Dermis microvascular lymphatic vessel endothelial cell (primary cell): ENCODE results near the gene TP53BP1. TPM values are rescaled to one million over a fixed set of nuclear protein-coding genes. Genes with fewer than 3 reads are reported as not detected.

Experiments used
- DNase-seq, 2 donors: peaks; one replicate each; pipeline versions ENCODE4 v3.0.0 to v3.0.0-alpha.2; 2010; ENCODE audit warnings: low read depth in 2 of 2
- total RNA-seq: library from RNA; depleted of rRNA; stranded (reverse); fragments of >200 nt; gene quantifications from 2 replicates; pipeline ENCODE4 v1.2.1, GENCODE V29; 2014

Gene TP53BP1
- total RNA-seq, 1 donor from 2014 or later, result 42.6 TPM

GRCh38 chr15:43488790-43489189 lies 4.2 kb downstream of the TP53BP1 start:
- no peak for DNase-seq

GRCh38 chr15:43487271-43487895 lies 5.6 kb downstream of the TP53BP1 start:
- no peak for DNase-seq

GRCh38 chr15:43484455-43484854 lies 8.5 kb downstream of the TP53BP1 start:
- DNase-seq, result no peak

DNA sequence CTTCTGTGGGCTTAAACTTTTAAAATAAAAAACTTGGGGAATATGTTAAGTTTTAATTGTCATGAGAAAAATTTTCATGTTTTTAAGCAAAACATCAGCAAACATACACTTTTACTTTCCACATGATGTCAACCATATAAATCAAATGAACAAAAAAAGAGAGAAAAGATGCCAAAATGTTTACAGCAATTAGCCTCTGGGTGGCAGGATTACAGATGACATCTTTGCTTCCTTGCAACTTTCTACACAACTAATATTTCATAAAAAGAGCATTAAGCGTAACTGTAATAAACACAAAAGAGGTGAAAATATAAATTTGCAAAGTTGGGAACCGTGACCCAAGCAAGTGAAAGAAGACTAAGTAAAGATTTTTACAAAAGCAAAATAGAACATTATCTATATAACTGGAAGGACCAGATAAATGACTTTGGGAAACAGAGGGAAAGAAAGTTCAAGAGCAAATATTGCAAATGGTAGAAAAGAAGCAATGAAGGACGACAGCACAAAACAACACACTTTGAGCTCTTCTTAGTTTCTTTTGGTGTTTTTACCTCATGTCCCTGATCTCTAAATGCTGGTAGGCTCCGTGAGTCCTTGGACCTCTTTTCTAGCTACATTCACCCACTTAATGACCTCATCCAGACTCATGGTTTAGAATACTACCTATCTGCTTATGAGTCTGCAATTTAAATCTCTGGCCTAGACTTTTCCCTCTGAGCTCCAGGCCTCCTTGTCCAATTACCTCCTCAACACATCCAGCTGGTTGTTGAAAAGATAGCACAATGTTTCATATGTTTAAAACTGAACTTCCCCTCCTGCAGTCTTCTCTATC lies 9.4 kb downstream of the TP53BP1 start:
- DNase-seq, result peak in 1 of 2 donors; percentile 31

- no peak for DNase-seq
Measured at GRCh38 chr15:43473885-43474284, 19.1 kb downstream of the TP53BP1 start.

- no peak for DNase-seq
Measured at GRCh38 chr15:43471975-43472374, 21.0 kb downstream of the TP53BP1 start.

DNA sequence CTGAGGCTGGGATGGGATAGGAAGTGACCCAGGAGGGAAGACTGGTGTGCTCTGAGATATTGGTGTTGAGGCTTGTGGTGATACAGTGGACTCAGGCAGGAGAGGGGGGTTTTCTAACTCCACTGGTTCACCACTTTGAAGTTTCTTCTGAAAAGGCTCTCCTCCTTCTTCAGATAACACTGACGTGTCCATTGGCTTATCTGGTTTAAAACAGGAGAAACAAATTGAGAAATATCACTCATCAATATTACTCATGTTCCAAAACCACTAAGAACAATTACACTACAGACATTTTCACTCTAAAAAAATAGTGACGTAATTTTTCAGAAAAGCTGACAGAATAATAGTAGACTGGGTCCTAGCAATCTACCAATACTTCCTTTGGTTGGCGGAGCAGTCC lies 23.1 kb downstream of the TP53BP1 start:
- DNase-seq, result no peak

DNA sequence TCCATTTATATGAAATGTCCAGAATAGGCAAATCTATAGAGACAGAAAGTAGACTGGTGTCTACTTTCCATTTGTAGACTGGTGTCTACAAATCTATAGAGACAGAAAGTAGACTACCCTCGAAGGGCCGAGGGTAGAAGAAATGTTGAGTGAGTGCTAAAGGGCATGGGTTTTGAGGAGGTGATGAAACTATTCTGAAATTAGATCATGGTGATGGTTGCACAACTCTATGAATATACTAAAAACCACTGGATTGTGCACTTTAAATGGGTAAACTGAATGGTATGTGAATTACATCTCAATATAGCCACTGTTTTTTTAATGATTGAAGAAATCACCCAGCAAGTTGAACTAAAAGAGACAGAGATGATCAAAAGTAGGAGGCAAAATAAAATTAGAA lies 27.9 kb downstream of the TP53BP1 start:
- no peak for DNase-seq

DNA sequence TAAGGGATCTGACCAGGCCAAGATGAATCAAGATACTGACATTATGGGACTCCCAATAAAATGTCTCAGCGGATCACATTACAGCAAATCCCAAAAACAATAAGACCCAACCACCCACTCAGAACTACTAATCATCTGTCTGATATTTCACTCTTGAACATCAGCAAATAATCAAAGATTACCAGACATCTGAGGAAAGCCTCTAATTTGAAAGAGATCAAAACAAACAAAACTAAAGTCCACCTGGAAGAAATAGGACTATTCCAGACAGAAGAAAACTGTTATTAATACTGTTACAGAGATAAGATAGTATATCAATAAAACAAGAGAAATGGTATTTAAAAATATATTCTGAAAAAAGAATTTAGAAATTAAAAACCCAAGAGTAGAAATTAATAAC lies 29.0 kb downstream of the TP53BP1 start:
- DNase-seq, result no peak

GRCh38 chr15:43463507-43463906 lies 29.4 kb downstream of the TP53BP1 start:
- no peak for DNase-seq

- DNase-seq, result no peak
Measured at GRCh38 chr15:43449981-43450380, 43.0 kb downstream of the TP53BP1 start.

GRCh38 chr15:43446344-43446743 lies 46.6 kb downstream of the TP53BP1 start:
- DNase-seq, result no peak

GRCh38 chr15:43441316-43441715 lies 51.6 kb downstream of the TP53BP1 start:
- DNase-seq, result peak; percentile 26 to 32

DNA sequence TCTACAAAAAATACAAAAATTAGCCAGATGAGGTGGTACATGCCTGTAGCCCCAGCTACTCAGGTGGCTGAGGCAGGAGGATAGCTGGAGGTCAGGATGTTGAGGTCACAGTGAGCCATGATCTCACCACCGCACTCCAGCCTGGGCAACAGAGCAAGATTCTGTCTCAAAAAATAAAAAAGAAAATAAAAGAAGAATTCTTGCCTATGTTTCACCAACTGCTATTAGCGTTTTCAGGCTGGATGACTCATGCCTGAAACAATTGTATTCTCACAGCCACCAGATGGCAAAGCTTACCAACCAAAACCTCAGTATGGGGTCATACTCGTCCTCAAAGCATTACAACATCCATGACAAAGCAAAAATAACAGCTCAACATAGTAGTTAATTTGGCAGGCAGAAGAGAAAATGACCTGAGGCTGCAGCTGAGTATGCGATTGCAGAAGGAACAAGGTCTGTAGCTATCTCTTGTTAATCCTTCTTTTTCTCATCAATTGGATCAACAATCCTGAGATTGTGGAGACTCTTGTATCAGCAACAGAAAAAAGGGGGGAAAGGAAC lies 52.2 kb downstream of the TP53BP1 start:
- peak; percentile 94 to 95 for DNase-seq

DNA sequence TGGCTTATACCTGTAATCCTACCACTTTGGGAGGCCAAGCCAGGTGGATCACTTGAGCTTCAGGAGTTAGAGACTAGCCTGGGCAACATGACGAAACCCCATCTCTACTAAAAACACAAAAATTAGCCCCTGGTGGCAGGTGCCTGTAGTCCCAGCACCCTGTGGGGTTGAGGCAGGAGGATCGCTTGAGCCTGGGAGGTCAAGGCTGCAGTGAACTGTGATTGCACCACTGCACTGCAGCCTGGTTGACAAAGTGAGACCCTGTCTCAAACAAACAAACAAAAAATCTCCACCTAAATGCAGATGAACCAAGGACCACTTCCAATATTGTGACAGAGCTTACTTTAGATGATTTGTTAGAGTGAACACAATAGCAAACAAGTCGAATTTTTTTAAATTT lies 53.7 kb downstream of the TP53BP1 start:
- no peak for DNase-seq

DNA sequence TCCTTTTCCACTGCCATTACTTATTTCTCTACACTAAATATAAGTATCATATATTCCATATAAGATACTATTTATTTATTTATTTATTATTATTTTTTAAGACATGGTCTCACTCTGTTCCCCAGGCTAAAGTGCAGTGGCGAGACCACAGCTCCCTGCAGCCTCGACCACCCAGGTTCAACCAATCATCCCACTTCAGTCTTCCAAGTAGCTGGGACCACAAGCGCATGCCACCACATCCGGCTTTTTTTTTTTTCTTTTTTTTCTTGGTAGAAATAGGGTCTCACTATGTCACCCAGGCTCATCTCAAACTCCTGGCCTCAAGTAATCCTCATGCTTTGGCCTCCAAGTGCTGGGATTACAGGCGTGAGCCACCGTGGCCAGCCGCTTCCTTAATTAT lies 56.6 kb downstream of the TP53BP1 start:
- no peak for DNase-seq

- DNase-seq, result no peak
Measured at GRCh38 chr15:43434446-43434845, 58.5 kb downstream of the TP53BP1 start.

GRCh38 chr15:43433661-43434303 lies 59.2 kb downstream of the TP53BP1 start:
- DNase-seq, result no peak

DNA sequence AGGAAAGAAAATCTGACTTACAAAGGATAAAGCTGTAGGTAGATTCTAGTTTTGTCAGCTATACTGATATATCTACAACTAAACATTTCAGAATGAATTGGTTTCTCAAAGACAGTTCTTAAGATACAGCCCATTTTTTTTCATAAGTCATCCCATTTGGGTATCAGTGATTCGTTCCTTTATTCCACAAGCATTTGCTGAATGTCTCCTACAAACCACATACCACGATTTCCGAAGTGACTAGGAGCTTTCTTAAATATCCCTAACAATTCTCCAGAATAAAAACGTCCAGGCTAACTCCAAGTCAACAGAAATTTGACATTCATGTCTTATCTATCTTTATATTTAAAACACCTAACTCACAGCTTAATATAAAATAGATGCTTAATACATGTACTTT lies 59.8 kb downstream of the TP53BP1 start:
- DNase-seq, result no peak

GRCh38 chr15:43429687-43430086 lies 63.3 kb downstream of the TP53BP1 start:
- DNase-seq, result peak in 1 of 2 donors; percentile 45

- no peak for DNase-seq
Measured at GRCh38 chr15:43423793-43424192, 69.2 kb downstream of the TP53BP1 start.

GRCh38 chr15:43420876-43421275 lies 72.1 kb downstream of the TP53BP1 start:
- DNase-seq, result no peak
